ENCODE measurements around the gene RUNX2.

The RUNX2 gene

DNA sequence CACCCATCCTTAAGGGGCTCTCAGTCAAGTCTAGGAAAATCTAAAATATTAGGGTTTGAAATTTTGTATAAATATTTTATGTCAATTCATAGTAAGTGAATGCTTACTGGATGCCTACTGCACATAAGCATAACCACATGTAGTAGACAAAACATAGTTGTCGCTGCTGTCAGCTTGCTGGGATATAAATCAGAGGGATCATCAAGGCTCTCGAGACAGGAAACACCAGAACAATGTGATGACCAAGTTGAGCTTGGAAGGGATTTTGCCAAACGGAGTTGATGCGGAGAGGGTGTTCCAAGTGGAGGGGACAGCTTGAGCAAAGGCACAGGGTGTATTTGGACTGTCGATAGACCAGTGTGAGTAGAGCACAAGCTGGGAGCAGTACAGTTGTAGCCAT, 155.4 kb downstream of the RUNX2 start:
- Histone ChIP-seq H3K4me1 (ENCODE audit: control insufficient read depth, insufficient read depth, low read length) (peaks cover 17% of the 10 kb centered on the region), H3K4me3 (ENCODE audit: low read depth, low read length) (no peak overlapping the region), H3K9me3 (ENCODE audit: control insufficient read depth, insufficient read depth, low read depth, low read length) (no peaks in the 10 kb centered on the region), H3K36me3 (ENCODE audit: control insufficient read depth in 2 of 2, insufficient read depth in 1 of 2, low read length in 2 of 2) (no peaks in the 10 kb centered on the region), H3K27ac (ENCODE audit: extremely low read depth, low read depth, low read length) (no peak overlapping the region)
- POLR2A ChIA-PET = no interaction called here
- CTCF ChIA-PET = interaction anchor here (1.1 to 1.5 kb wide), 2 partner anchors 242 to 828 kb away, joined by 3 read pairs; no protein-coding TSS in a partner anchor
- TF ChIP-seq ZNF426 (tag by site-specific recombination; IDR thresholded peaks at IDR 0.05) (no peak), KLF8 (tag by site-specific recombination; IDR thresholded peaks at IDR 0.05) (no peak), ZNF391 (tag by site-specific recombination; IDR thresholded peaks at IDR 0.05; ENCODE audit: borderline replicate concordance, low read depth) (no peak)
- TF ChIP-seq, protein P1, sequence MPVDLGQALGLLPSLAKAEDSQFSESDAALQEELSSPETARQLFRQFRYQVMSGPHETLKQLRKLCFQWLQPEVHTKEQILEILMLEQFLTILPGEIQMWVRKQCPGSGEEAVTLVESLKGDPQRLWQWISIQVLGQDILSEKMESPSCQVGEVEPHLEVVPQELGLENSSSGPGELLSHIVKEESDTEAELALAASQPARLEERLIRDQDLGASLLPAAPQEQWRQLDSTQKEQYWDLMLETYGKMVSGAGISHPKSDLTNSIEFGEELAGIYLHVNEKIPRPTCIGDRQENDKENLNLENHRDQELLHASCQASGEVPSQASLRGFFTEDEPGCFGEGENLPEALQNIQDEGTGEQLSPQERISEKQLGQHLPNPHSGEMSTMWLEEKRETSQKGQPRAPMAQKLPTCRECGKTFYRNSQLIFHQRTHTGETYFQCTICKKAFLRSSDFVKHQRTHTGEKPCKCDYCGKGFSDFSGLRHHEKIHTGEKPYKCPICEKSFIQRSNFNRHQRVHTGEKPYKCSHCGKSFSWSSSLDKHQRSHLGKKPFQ (tag by site-specific recombination; IDR thresholded peaks at IDR 0.05) = no peak
- TF ChIP-seq, protein P2, sequence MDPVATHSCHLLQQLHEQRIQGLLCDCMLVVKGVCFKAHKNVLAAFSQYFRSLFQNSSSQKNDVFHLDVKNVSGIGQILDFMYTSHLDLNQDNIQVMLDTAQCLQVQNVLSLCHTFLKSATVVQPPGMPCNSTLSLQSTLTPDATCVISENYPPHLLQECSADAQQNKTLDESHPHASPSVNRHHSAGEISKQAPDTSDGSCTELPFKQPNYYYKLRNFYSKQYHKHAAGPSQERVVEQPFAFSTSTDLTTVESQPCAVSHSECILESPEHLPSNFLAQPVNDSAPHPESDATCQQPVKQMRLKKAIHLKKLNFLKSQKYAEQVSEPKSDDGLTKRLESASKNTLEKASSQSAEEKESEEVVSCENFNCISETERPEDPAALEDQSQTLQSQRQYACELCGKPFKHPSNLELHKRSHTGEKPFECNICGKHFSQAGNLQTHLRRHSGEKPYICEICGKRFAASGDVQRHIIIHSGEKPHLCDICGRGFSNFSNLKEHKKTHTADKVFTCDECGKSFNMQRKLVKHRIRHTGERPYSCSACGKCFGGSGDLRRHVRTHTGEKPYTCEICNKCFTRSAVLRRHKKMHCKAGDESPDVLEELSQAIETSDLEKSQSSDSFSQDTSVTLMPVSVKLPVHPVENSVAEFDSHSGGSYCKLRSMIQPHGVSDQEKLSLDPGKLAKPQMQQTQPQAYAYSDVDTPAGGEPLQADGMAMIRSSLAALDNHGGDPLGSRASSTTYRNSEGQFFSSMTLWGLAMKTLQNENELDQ (tag by site-specific recombination; IDR thresholded peaks at IDR 0.05; ENCODE audit: low read depth) = no peak

DNA sequence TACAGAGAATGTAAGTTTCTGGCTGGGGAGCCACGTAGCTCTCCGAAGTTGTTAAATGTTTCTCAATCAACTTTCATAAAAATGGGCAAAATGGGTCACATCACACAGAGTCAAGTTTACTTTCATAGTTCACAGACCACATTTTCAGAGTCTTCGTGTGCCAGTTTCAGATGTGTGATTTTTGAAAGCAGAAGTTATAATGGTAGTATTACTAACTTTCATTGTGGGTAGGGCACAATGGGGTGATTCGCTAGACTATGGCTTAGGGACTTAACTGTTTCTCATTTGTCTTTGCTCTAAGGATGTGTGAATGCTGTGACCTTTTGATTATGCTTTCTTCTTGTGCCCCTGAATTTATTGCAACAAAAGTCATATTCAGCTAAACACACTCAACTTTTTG, 158.6 kb downstream of the RUNX2 start:
- H3K27ac ChIP-seq (ENCODE audit: extremely low read depth, low read depth, low read length) = no peak overlapping the region
- no peaks in the 10 kb centered on the region for H3K9me3 ChIP-seq (ENCODE audit: control insufficient read depth, insufficient read depth, low read depth, low read length)
- H3K4me3 ChIP-seq (ENCODE audit: low read depth, low read length) = no peak overlapping the region
- ChIA-PET CTCF (interaction anchor here (0.6 to 0.9 kb wide), 2 partner anchors 856 to 1011 kb away, joined by 3 to 6 read pairs; no protein-coding TSS in a partner anchor), POLR2A (no interaction called here)
- no peak for TF ChIP-seq PRDM6 (tag by site-specific recombination; IDR thresholded peaks at IDR 0.05)
- no peak for TF ChIP-seq ZNF239 (tag by site-specific recombination; IDR thresholded peaks at IDR 0.05)
- TF ChIP-seq ZSCAN16 (tag by site-specific recombination; IDR thresholded peaks at IDR 0.05) = no peak
- TF ChIP-seq, protein P3, sequence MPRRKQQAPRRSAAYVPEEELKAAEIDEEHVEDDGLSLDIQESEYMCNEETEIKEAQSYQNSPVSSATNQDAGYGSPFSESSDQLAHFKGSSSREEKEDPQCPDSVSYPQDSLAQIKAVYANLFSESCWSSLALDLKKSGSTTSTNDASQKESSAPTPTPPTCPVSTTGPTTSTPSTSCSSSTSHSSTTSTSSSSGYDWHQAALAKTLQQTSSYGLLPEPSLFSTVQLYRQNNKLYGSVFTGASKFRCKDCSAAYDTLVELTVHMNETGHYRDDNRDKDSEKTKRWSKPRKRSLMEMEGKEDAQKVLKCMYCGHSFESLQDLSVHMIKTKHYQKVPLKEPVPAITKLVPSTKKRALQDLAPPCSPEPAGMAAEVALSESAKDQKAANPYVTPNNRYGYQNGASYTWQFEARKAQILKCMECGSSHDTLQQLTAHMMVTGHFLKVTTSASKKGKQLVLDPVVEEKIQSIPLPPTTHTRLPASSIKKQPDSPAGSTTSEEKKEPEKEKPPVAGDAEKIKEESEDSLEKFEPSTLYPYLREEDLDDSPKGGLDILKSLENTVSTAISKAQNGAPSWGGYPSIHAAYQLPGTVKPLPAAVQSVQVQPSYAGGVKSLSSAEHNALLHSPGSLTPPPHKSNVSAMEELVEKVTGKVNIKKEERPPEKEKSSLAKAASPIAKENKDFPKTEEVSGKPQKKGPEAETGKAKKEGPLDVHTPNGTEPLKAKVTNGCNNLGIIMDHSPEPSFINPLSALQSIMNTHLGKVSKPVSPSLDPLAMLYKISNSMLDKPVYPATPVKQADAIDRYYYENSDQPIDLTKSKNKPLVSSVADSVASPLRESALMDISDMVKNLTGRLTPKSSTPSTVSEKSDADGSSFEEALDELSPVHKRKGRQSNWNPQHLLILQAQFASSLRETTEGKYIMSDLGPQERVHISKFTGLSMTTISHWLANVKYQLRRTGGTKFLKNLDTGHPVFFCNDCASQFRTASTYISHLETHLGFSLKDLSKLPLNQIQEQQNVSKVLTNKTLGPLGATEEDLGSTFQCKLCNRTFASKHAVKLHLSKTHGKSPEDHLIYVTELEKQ (tag by site-specific recombination; IDR thresholded peaks at IDR 0.05; ENCODE audit: borderline replicate concordance) = no peak
- TF ChIP-seq ZBTB7A (tag by site-specific recombination; IDR thresholded peaks at IDR 0.05; ENCODE audit: low read depth) = no peak
- no peak for TF ChIP-seq ZNF211 (tag by site-specific recombination; IDR thresholded peaks at IDR 0.05; ENCODE audit: low read depth)
- no peak for TF ChIP-seq ZNF138 (tag by site-specific recombination; IDR thresholded peaks at IDR 0.05; ENCODE audit: borderline replicate concordance)
- no peaks in the 10 kb centered on the region for H3K36me3 ChIP-seq (ENCODE audit: control insufficient read depth in 2 of 2, insufficient read depth in 1 of 2, low read length in 2 of 2)
- peaks cover 5% of the 10 kb centered on the region; the same call in 1 of the 2 replicates for H3K4me1 ChIP-seq (ENCODE audit: control insufficient read depth, insufficient read depth, low read length)
